NK-92 treated with Interleukin-12 subunit alpha and Interleukin-12 subunit beta, amount 100 ng/mL, for 24 hours (cell line): ENCODE data around the gene NOS1AP.

Experiments used
- DNase-seq: peaks from one replicate; lab custom pipeline; 2025; lab: John Stamatoyannopoulos, UW

The NOS1AP gene

GRCh38 chr1:162089748-162090147 is 20.3 kb downstream of the NOS1AP start:
- DNase-seq = no peak

- DNase-seq = no peak
Observed at GRCh38 chr1:162090378-162090777, 20.9 kb downstream of the NOS1AP start.

- no peak for DNase-seq
Observed at GRCh38 chr1:162091681-162092524, 22.4 kb downstream of the NOS1AP start.

- DNase-seq = no peak
Observed at GRCh38 chr1:162093095-162093494, 23.6 kb downstream of the NOS1AP start.

- DNase-seq = no peak
Observed at GRCh38 chr1:162094271-162094670, 24.8 kb downstream of the NOS1AP start.

GRCh38 chr1:162094723-162095122 is 25.2 kb downstream of the NOS1AP start:
- DNase-seq = no peak

- no peak for DNase-seq
Observed at GRCh38 chr1:162107911-162108310, 38.4 kb downstream of the NOS1AP start.

GRCh38 chr1:162108426-162108825 is 38.9 kb downstream of the NOS1AP start:
- DNase-seq = no peak

- no peak for DNase-seq
Observed at GRCh38 chr1:162110910-162111309, 41.4 kb downstream of the NOS1AP start.

GRCh38 chr1:162111572-162111971 is 42.1 kb downstream of the NOS1AP start:
- no peak for DNase-seq

GRCh38 chr1:162113419-162113818 is 43.9 kb downstream of the NOS1AP start:
- no peak for DNase-seq

- no peak for DNase-seq
Observed at GRCh38 chr1:162117039-162117774, 47.7 kb downstream of the NOS1AP start.

GRCh38 chr1:162118063-162118462 is 48.6 kb downstream of the NOS1AP start:
- no peak for DNase-seq

- DNase-seq = no peak
Observed at GRCh38 chr1:162128693-162129356, 59.3 kb downstream of the NOS1AP start.

- no peak for DNase-seq
Observed at GRCh38 chr1:162130308-162130707, 60.8 kb downstream of the NOS1AP start.

- no peak for DNase-seq
Observed at GRCh38 chr1:162131400-162132321, 62.2 kb downstream of the NOS1AP start.

GRCh38 chr1:162133566-162133965 is 64.1 kb downstream of the NOS1AP start:
- DNase-seq = no peak

- DNase-seq = no peak
Observed at GRCh38 chr1:162134646-162135045, 65.2 kb downstream of the NOS1AP start.

- no peak for DNase-seq
Observed at GRCh38 chr1:162135271-162135775, 65.8 kb downstream of the NOS1AP start.

GRCh38 chr1:162136760-162137159 is 67.3 kb downstream of the NOS1AP start:
- peak; percentile 13 for DNase-seq

GRCh38 chr1:162137179-162137960 is 67.9 kb downstream of the NOS1AP start:
- no peak for DNase-seq
